Testis (tissue), 3 donors: ENCODE data around the gene ZNF740. TPM values are rescaled to one million over a fixed set of nuclear protein-coding genes. Genes with fewer than 3 reads are reported as not detected.
A peak's percentile ranks its signal among the peaks of the same experiment; 100 is the strongest.

Experiments
- DNase-seq: peaks from one replicate; pipeline ENCODE4 v3.0.0-alpha.2; 2019
- H3K27ac ChIP-seq, 2 donors: fragments of 200-600 bp; sonication (generic); one replicate each; pipeline ENCODE4 v1.5.1; 2019
- H3K27me3 ChIP-seq: fragments of 200-600 bp; sonication (generic); one replicate; pipeline ENCODE4 v1.5.1; 2019
- H3K36me3 ChIP-seq: fragments of 200-600 bp; sonication (generic); one replicate; pipeline ENCODE4 v1.5.1; 2017; ENCODE audit warnings: low read depth; ENCODE audit errors: missing control alignments
- H3K4me1 ChIP-seq: fragments of 200-600 bp; sonication (generic); one replicate; pipeline ENCODE4 v1.5.1; 2019
- H3K4me3 ChIP-seq, 2 donors: fragments of 200-600 bp; sonication (generic); one replicate each; pipeline ENCODE4 v1.5.1; 2017 to 2019
- H3K9me3 ChIP-seq: fragments of 200-600 bp; sonication (generic); one replicate; pipeline ENCODE4 v1.5.1; 2017
- POLR2A ChIP-seq: fragments of 450-650 bp; IDR thresholded peaks from one replicate; pipeline ENCODE4 v1.6.1; 2017; ENCODE audit warnings: antibody characterized with exemption, mild to moderate bottlenecking, moderate library complexity
- WGBS, 2 donors: methylation state at CpG; one replicate each; pipeline ENCODE4 v1.1.5; 2018; 5-methylcytosine and 5-hydroxymethylcytosine counted together
- intact Hi-C: fragments of 100-400 bp; cut with DNase I; formaldehyde crosslinking; loops from one replicate; pipeline ENCODE4 v1.15.1; 2023; ENCODE audit warnings: low total_unique reads
- polyA plus RNA-seq: library from polyadenylated mRNA; stranded (reverse); fragments of 350-450 nt; fragmentation: Illumina TruSeq; extraction: RNeasy Lipid Tissue Mini Kit (QIAGEN cat#74804); gene quantifications from one replicate; pipeline ENCODE4 v1.2.3, GENCODE V29; 2014; ENCODE audit warnings: low read depth, low replicate concordance; ENCODE audit not compliant: insufficient read depth
- total RNA-seq, 2 donors: library from RNA; depleted of rRNA; stranded (reverse); fragments of >200 nt; gene quantifications; one replicate each; pipeline ENCODE4 v1.2.3, GENCODE V29; 2016
- TF ChIP-seq, protein P1 (sequence below), 3 experiments: fragments of 450-650 bp in 2 of 3; fragments of 200-600 bp in 1 of 3; sonication (generic) in 1 of 3; IDR thresholded peaks; one replicate each; pipeline ENCODE4 v1.5.1; 2016 to 2019; ENCODE audit warnings: antibody characterized with exemption in 3 of 3, mild to moderate bottlenecking in 2 of 3, moderate library complexity in 1 of 3

ZNF740 gene
- total and polyA plus RNA-seq, 3 donors from 2014 or later: 15.6 to 27.2 (median 19.8) TPM

DNA sequence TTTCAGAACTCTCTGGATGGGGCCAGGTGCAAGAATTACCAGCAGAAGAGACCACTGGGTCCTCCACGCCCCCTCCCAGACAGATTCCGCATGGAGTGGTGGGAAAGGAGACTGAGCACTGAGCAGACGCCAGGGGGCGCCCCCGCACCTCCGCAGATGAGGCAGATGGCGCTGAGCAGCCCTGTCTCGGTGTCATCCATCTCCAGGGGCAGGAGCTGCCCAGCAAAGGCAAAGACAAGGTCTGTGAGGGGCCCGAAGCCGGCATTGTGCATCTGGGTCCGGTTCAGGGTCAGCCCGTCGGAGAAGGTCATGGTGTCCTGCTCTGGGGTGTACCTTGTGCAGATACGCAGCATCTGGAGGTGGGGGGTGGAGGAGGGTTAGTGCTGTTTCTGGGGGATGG is 32.8 kb downstream of the ZNF740 start:
- intact Hi-C loops: loop anchor here (10.0 kb wide), 1 partner anchor 61 kb away; no protein-coding TSS in a partner anchor
- 27 to 31% methylated on average over 12 to 14 of the region's 14 CpGs for WGBS, 2 donors
- peak; percentile 89 for DNase-seq
- H3K36me3 ChIP-seq: no peaks in the 10 kb centered on the region
- no peaks in the 10 kb centered on the region for H3K9me3 ChIP-seq
- TF ChIP-seq POLR2A: no peak
- TF ChIP-seq, protein P1, sequence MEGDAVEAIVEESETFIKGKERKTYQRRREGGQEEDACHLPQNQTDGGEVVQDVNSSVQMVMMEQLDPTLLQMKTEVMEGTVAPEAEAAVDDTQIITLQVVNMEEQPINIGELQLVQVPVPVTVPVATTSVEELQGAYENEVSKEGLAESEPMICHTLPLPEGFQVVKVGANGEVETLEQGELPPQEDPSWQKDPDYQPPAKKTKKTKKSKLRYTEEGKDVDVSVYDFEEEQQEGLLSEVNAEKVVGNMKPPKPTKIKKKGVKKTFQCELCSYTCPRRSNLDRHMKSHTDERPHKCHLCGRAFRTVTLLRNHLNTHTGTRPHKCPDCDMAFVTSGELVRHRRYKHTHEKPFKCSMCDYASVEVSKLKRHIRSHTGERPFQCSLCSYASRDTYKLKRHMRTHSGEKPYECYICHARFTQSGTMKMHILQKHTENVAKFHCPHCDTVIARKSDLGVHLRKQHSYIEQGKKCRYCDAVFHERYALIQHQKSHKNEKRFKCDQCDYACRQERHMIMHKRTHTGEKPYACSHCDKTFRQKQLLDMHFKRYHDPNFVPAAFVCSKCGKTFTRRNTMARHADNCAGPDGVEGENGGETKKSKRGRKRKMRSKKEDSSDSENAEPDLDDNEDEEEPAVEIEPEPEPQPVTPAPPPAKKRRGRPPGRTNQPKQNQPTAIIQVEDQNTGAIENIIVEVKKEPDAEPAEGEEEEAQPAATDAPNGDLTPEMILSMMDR (IDR thresholded peaks at IDR 0.05): peak; percentile 81 to 90 (median 84)
- H3K27me3 ChIP-seq: no peaks in the 10 kb centered on the region
- H3K4me3 ChIP-seq: no peak overlapping the region
- H3K27ac ChIP-seq: no peak overlapping the region
- H3K4me1 ChIP-seq: peaks cover 12% of the 10 kb centered on the region

DNA sequence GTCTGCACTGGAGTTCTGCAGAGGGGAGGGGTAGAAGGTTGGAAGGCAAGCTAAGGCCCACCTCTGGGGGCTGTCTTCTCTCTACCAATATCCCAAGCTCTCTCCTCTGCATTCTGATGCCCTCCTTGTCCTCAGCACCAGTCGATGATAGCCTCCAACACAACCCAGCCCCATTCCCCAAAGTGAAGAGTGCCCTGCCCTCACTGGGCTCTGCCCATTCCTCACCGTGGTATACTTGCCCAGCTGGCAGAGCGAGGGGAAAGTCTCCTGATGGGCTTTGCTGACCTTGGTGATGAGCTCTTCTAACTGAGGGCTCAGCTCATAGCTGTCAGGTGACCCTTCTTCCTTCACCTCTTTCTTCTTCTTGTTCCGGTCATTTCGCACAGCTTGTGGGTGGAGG is 33.7 kb downstream of the ZNF740 start:
- DNase-seq: no peak
- TF ChIP-seq, protein P1 (IDR thresholded peaks at IDR 0.05): no peak
- no peak for TF ChIP-seq POLR2A
- Histone ChIP-seq H3K4me1 (peaks cover 10% of the 10 kb centered on the region), H3K36me3 (no peaks in the 10 kb centered on the region), H3K27ac (no peak overlapping the region), H3K27me3 (no peaks in the 10 kb centered on the region), H3K9me3 (no peaks in the 10 kb centered on the region), H3K4me3 (no peak overlapping the region)
- intact Hi-C loops: loop anchor here (10.0 kb wide), 1 partner anchor 61 kb away; no protein-coding TSS in a partner anchor
- WGBS, 2 donors: 80 to 88% methylated on average over 5 of the region's 5 CpGs

DNA sequence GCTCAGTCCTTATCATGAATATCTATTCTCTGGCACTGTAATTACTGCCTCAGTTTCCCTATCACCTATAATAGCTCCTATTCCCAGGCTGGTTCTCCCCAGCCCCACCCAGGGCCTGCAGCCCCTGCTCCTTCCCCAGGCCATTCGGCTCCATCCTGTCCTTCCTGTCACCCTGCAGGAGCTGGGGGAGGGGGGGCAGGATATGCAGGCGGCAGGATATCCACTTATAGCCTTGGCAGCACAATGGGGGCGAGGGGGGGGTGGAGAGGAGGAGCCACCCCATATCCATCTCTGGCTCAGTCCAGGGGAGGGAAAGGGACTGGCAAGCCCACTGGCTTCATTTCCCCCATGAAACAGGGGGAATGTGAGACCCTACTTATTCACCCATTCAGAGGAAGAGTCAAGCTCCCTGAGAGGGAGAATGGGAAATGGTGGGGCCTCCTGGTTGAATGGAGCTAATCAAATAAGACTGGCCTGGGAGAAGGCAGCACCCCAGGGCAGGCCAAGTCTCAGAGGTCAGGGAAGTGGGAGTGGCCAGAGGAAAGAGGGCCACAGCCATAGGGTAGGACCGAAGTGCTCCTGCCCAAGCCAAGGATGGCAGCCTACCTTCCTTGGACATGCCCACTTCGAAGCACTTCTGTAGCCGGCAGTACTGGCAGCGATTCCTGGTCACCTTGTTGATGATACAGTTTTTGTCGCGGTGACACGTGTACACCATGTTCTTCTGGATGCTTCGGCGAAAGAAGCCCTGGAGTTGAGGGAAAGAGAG is 34.3 kb downstream of the ZNF740 start:
- H3K9me3 ChIP-seq: no peaks in the 10 kb centered on the region
- peaks cover 10% of the 10 kb centered on the region for H3K4me1 ChIP-seq
- H3K27me3 ChIP-seq: no peaks in the 10 kb centered on the region
- no peak overlapping the region for H3K27ac ChIP-seq
- TF ChIP-seq, protein P1 (IDR thresholded peaks at IDR 0.05): no peak
- no peak for TF ChIP-seq POLR2A
- H3K4me3 ChIP-seq: no peak overlapping the region
- 82 to 85% methylated on average over 12 of the region's 12 CpGs for WGBS, 2 donors
- DNase-seq: no peak
- H3K36me3 ChIP-seq: no peaks in the 10 kb centered on the region
- intact Hi-C loops: loop anchor here (5.0 to 10.0 kb wide), 2 partner anchors 37 to 60 kb away; a partner anchor contains a TSS

DNA sequence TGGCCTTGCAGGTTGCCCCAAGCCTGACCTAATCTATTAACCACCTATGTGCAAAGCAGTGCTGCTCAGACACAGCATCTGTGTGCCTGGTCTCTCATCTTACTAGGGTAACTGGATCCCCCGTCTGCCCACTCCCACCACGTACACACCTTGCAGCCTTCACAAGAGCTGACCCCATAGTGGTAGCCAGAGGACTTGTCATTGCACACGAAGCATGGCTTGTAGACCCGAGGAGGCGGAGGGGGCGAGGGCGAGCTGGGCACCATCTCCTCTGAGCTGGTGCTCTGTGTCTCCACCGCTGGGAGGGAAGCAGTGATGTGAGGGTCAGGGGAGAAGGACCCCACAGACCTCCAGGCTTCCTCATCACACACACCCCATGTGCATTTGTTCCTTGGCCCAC is 35.0 kb downstream of the ZNF740 start:
- TF ChIP-seq POLR2A: no peak
- TF ChIP-seq, protein P1 (IDR thresholded peaks at IDR 0.05): no peak
- no peaks in the 10 kb centered on the region for H3K9me3 ChIP-seq
- H3K4me3 ChIP-seq: no peak overlapping the region
- intact Hi-C loops: loop anchor here (5.0 to 10.0 kb wide), 2 partner anchors 37 to 59 kb away; a partner anchor contains a TSS
- H3K4me1 ChIP-seq: peaks cover 10% of the 10 kb centered on the region
- no peaks in the 10 kb centered on the region for H3K36me3 ChIP-seq
- H3K27me3 ChIP-seq: no peaks in the 10 kb centered on the region
- no peak overlapping the region for H3K27ac ChIP-seq
- WGBS, 2 donors: 89 to 96% methylated on average over 4 to 8 of the region's 8 CpGs
- no peak for DNase-seq
